RWPE2 (cell line): ENCODE results near the gene YIPF5.

Experiments used
- ATAC-seq: fragments of 200-7000 bp; cut with Tn5 transposase; 3 replicates; pipeline ENCODE4 v1.9.1; 2021; ENCODE audit warnings: low read depth
- DNase-seq: peaks from one replicate; pipeline ENCODE4 v3.0.0-alpha.2; 2020; ENCODE audit warnings: low spot score
- H3K27ac ChIP-seq: fragments of 450-650 bp; 2 replicates; pipeline ENCODE4 v1.5.1; 2017; ENCODE audit warnings: mild to moderate bottlenecking; ENCODE audit not compliant: poor library complexity, severe bottlenecking
- H3K27me3 ChIP-seq: fragments of 250-450 bp; sonication (Bioruptor Pico); 2 replicates; pipeline ENCODE4 v1.5.1; 2021; ENCODE audit warnings: mild to moderate bottlenecking, moderate library complexity; ENCODE audit not compliant: insufficient read depth, poor library complexity, severe bottlenecking
- H3K36me3 ChIP-seq: fragments of 250-450 bp; sonication (Bioruptor Pico); 2 replicates; pipeline ENCODE4 v1.5.1; 2020; ENCODE audit warnings: low read depth, mild to moderate bottlenecking, moderate library complexity
- H3K4me1 ChIP-seq: fragments of 250-450 bp; sonication (Bioruptor Pico); 2 replicates; pipeline ENCODE4 v1.5.1; 2021; ENCODE audit warnings: mild to moderate bottlenecking, moderate library complexity; ENCODE audit not compliant: insufficient read depth, poor library complexity, severe bottlenecking
- H3K4me3 ChIP-seq: fragments of 250-450 bp; sonication (Bioruptor Pico); 2 replicates; pipeline ENCODE4 v1.5.1; 2021; ENCODE audit warnings: mild to moderate bottlenecking, moderate library complexity; ENCODE audit not compliant: severe bottlenecking
- H3K9me3 ChIP-seq: fragments of 250-450 bp; sonication (Bioruptor Pico); 2 replicates; pipeline ENCODE4 v1.5.1; 2021; ENCODE audit warnings: mild to moderate bottlenecking, moderate library complexity; ENCODE audit not compliant: severe bottlenecking
- CTCF ChIP-seq: fragments of 450-650 bp; IDR thresholded peaks from one replicate; pipeline ENCODE4 v1.5.1; 2017; ENCODE audit warnings: mild to moderate bottlenecking, moderate library complexity; ENCODE audit not compliant: poor library complexity, severe bottlenecking

The YIPF5 gene

GRCh38 chr5:144131261-144131660, 39.2 kb downstream of the YIPF5 start:
- H3K9me3 ChIP-seq = no peaks in the 10 kb centered on the region
- no peaks in the 10 kb centered on the region for H3K4me1 ChIP-seq
- DNase-seq (no peak), ATAC-seq (no peak)
- no peak for TF ChIP-seq CTCF
- H3K36me3 ChIP-seq = no peaks in the 10 kb centered on the region
- H3K4me3 ChIP-seq = no peak overlapping the region
- no peak overlapping the region for H3K27ac ChIP-seq
- H3K27me3 ChIP-seq = no peaks in the 10 kb centered on the region

- Histone ChIP-seq H3K9me3 (no peaks in the 10 kb centered on the region), H3K36me3 (no peaks in the 10 kb centered on the region), H3K4me3 (no peak overlapping the region), H3K27me3 (no peaks in the 10 kb centered on the region), H3K27ac (no peak overlapping the region), H3K4me1 (no peaks in the 10 kb centered on the region)
- TF ChIP-seq CTCF = no peak
- DNase-seq (no peak), ATAC-seq (no peak)
These were observed 40.2 kb downstream of the YIPF5 start for GRCh38 chr5:144130306-144130705.

- no peaks in the 10 kb centered on the region for H3K9me3 ChIP-seq
- H3K36me3 ChIP-seq = no peaks in the 10 kb centered on the region
- DNase-seq (no peak), ATAC-seq (no peak)
- TF ChIP-seq CTCF = no peak
- no peaks in the 10 kb centered on the region for H3K27me3 ChIP-seq
- no peaks in the 10 kb centered on the region for H3K4me1 ChIP-seq
- no peak overlapping the region for H3K27ac ChIP-seq
- H3K4me3 ChIP-seq = no peak overlapping the region
These were observed 41.6 kb downstream of the YIPF5 start for GRCh38 chr5:144128844-144129243.

- Histone ChIP-seq H3K4me1 (peaks cover 3% of the 10 kb centered on the region), H3K4me3 (no peak overlapping the region), H3K9me3 (no peaks in the 10 kb centered on the region), H3K36me3 (no peaks in the 10 kb centered on the region), H3K27ac (no peak overlapping the region), H3K27me3 (no peaks in the 10 kb centered on the region)
- no peak for TF ChIP-seq CTCF
- DNase-seq = no peak
- no peak for ATAC-seq
These were observed 43.8 kb downstream of the YIPF5 start for GRCh38 chr5:144126707-144127106.

GRCh38 chr5:144125163-144125726, 45.2 kb downstream of the YIPF5 start:
- no peaks in the 10 kb centered on the region for H3K9me3 ChIP-seq
- no peak for DNase-seq

More at GRCh38 chr5:144125163-144125726, 45.2 kb downstream of the YIPF5 start:
- ATAC-seq = peak; percentile 42
- Histone ChIP-seq H3K27me3 (no peaks in the 10 kb centered on the region), H3K4me1 (peaks cover 6% of the 10 kb centered on the region), H3K27ac (no peak overlapping the region), H3K36me3 (no peaks in the 10 kb centered on the region), H3K4me3 (no peak overlapping the region)
- no peak for TF ChIP-seq CTCF
